GM12865 (cell line): ENCODE data around the gene SLC22A23.

Experiments
- DNase-seq: peaks from one replicate; pipeline ENCODE4 v3.0.0; 2010; ENCODE audit warnings: low read depth
- H3K4me3 ChIP-seq: 2 replicates; pipeline ENCODE4 v1.5.1; 2011; ENCODE audit warnings: mild to moderate bottlenecking, low read depth, low read length, control low read depth
- CTCF ChIP-seq: IDR thresholded peaks from 2 replicates; pipeline ENCODE4 v1.5.1; 2011; ENCODE audit warnings: low read length, control low read depth, low read depth, inconsistent platforms; ENCODE audit not compliant: insufficient read depth; ENCODE audit errors: missing control alignments

Gene SLC22A23

GRCh38 chr6:3326981-3327380 is 129.9 kb downstream of the SLC22A23 start:
- H3K4me3 ChIP-seq, result no peak overlapping the region
- no peak for TF ChIP-seq CTCF
- no peak for DNase-seq

- no peak for DNase-seq
- H3K4me3 ChIP-seq, result no peak overlapping the region
- TF ChIP-seq CTCF, result no peak
Observed at GRCh38 chr6:3326184-3326971, 130.5 kb downstream of the SLC22A23 start.

- no peak for DNase-seq
- TF ChIP-seq CTCF, result no peak
- no peak overlapping the region for H3K4me3 ChIP-seq
Observed at GRCh38 chr6:3325210-3325609, 131.6 kb downstream of the SLC22A23 start.

GRCh38 chr6:3324262-3324942 is 132.4 kb downstream of the SLC22A23 start:
- no peak for TF ChIP-seq CTCF
- no peak overlapping the region for H3K4me3 ChIP-seq
- peak; percentile 57 for DNase-seq

- no peak for TF ChIP-seq CTCF
- H3K4me3 ChIP-seq, result no peak overlapping the region
- DNase-seq, result no peak
Observed at GRCh38 chr6:3323696-3324261, 133.1 kb downstream of the SLC22A23 start.

GRCh38 chr6:3323148-3323547 is 133.7 kb downstream of the SLC22A23 start:
- TF ChIP-seq CTCF, result no peak
- H3K4me3 ChIP-seq, result no peak overlapping the region
- DNase-seq, result no peak
